HCT116 (cell line): Measurements from ENCODE around the gene RASGRP2. TPM values are rescaled to one million over a fixed set of nuclear protein-coding genes. Genes with fewer than 3 reads are reported as not detected.

ENCODE experiments used
- ATAC-seq: fragments of 200-7000 bp; cut with Tn5 transposase; 2 replicates; pipeline ENCODE4 v1.9.1; 2020; ENCODE audit warnings: mild to moderate bottlenecking, moderate library complexity
- BruUV-seq: library from RNA; stranded (reverse); fragments of 400-500 nt; replicated peaks from 2 replicates; lab custom pipeline; 2021; lab: Mats Ljungman, UMichigan
- CTCF ChIA-PET: fragments of 300-600 bp; sonication (Branson Sonifier 250); formaldehyde crosslinking; loops from one replicate; lab custom pipeline; 2021; ENCODE audit warnings: antibody characterized with exemption; lab: Charles Lee
- POLR2A ChIA-PET: fragments of 300-600, 350-600 bp; sonication (Branson Sonifier 250); formaldehyde crosslinking; loops from one replicate; lab custom pipeline; 2021; ENCODE audit warnings: antibody characterized with exemption; lab: Charles Lee
- RAD21 ChIA-PET, 2 experiments: fragments of 300-600 bp; sonication (Branson Sonifier 250); formaldehyde crosslinking; loops; one replicate each; lab custom pipeline; 2023; ENCODE audit warnings: low total read pairs in 2 of 2; ENCODE audit not compliant: uncharacterized antibody in 2 of 2, unreplicated experiment in 2 of 2, low non-redundant PET in 1 of 2; lab: Charles Lee
- DNase-seq: peaks from one replicate; pipeline ENCODE4 v3.0.0-alpha.2; 2010; ENCODE audit warnings: low read depth, low spot score
- H2AFZ ChIP-seq: fragments of 200-600 bp; shearing (Covaris generic), sonication (generic); 2 replicates; pipeline ENCODE4 v1.6.1; 2017; ENCODE audit warnings: low read depth, mixed run types, mixed read lengths, antibody characterized with exemption, low read length; ENCODE audit not compliant: poor library complexity, severe bottlenecking
- H3K27ac ChIP-seq: 2 replicates; pipeline ENCODE4 v1.5.1; 2012; ENCODE audit warnings: low read depth, low read length
- H3K27me3 ChIP-seq: fragments of 200-600 bp; sonication (generic); 2 replicates; pipeline ENCODE4 v1.6.1; 2016; ENCODE audit warnings: mixed run types, low read length, mixed read lengths; ENCODE audit not compliant: insufficient read depth
- H3K36me3 ChIP-seq, 2 experiments: fragments of 200-500 bp in 1 of 2; fragments of 200-600 bp in 1 of 2; sonication (Bioruptor generic) in 1 of 2; sonication (generic) in 1 of 2; 2 replicates each; pipeline versions ENCODE4 v1.5.1 to v1.6.1; 2014 to 2016; ENCODE audit warnings: low read length in 2 of 2, inconsistent platforms in 1 of 2, mixed read lengths in 1 of 2, mixed run types in 1 of 2; ENCODE audit not compliant: insufficient read depth in 2 of 2, control insufficient read depth in 1 of 2
- H3K4me1 ChIP-seq, 2 experiments: fragments of 200-600 bp in 1 of 2; sonication (generic) in 1 of 2; 2 replicates each; pipeline versions ENCODE4 v1.5.1 to v1.6.1; 2012 to 2017; ENCODE audit warnings: low read length in 2 of 2, inconsistent platforms in 1 of 2, mild to moderate bottlenecking in 1 of 2, mixed read lengths in 1 of 2, mixed run types in 1 of 2, moderate library complexity in 1 of 2; ENCODE audit not compliant: insufficient read depth in 2 of 2, control insufficient read depth in 1 of 2
- H3K4me2 ChIP-seq: fragments of 200-600 bp; sonication (generic); 2 replicates; pipeline ENCODE4 v1.6.1; 2017; ENCODE audit warnings: mixed run types, low read length, mixed read lengths
- H3K4me3 ChIP-seq, 2 experiments: fragments of 200-600 bp in 1 of 2; sonication (generic) in 1 of 2; replicated peaks in 1 of 2; 2 replicates each; pipeline ENCODE4 v1.5.1; 2011 to 2016; ENCODE audit warnings: low read length in 2 of 2, control low read depth in 1 of 2, low read depth in 1 of 2, mild to moderate bottlenecking in 1 of 2, mixed read lengths in 1 of 2, mixed run types in 1 of 2
- H3K79me2 ChIP-seq: fragments of 200-600 bp; sonication (generic); 2 replicates; pipeline ENCODE4 v1.6.1; 2017; ENCODE audit warnings: mild to moderate bottlenecking, mixed run types, low read length, moderate library complexity, mixed read lengths; ENCODE audit not compliant: insufficient read depth
- H3K9ac ChIP-seq: fragments of 200-600 bp; sonication (generic); 2 replicates; pipeline ENCODE4 v1.6.1; 2016; ENCODE audit warnings: low read length, mixed read lengths
- H3K9me2 ChIP-seq: fragments of 200-600 bp; sonication (generic), shearing (Covaris generic); 2 replicates; pipeline ENCODE4 v1.6.1; 2017; ENCODE audit warnings: mixed run types, mild to moderate bottlenecking, moderate library complexity; ENCODE audit not compliant: insufficient read depth
- H3K9me3 ChIP-seq, 2 experiments: fragments of 200-500 bp in 1 of 2; fragments of 200-600 bp in 1 of 2; sonication (Bioruptor generic) in 1 of 2; sonication (generic) in 1 of 2; 2 replicates each; pipeline ENCODE4 v1.6.1; 2014 to 2017; ENCODE audit warnings: low read length in 2 of 2, mixed read lengths in 2 of 2, inconsistent platforms in 1 of 2, low read depth in 1 of 2, mild to moderate bottlenecking in 1 of 2, mixed run types in 1 of 2, moderate library complexity in 1 of 2; ENCODE audit not compliant: control insufficient read depth in 1 of 2, insufficient read depth in 1 of 2
- H4K20me1 ChIP-seq: fragments of 200-600 bp; sonication (generic), shearing (Covaris generic); 2 replicates; pipeline ENCODE4 v1.6.1; 2017; ENCODE audit warnings: mixed run types, mild to moderate bottlenecking, moderate library complexity; ENCODE audit not compliant: insufficient read depth
- ELF1 ChIP-seq: IDR thresholded peaks from 2 replicates; pipeline ENCODE4 v1.6.1; 2012; ENCODE audit warnings: low read depth, borderline replicate concordance
- EZH2 ChIP-seq: fragments of 200-600 bp; sonication (generic); IDR thresholded peaks from 2 replicates; pipeline ENCODE4 v1.6.1; 2017; ENCODE audit warnings: antibody characterized with exemption, mixed run types
- EZH2phosphoT487 ChIP-seq: fragments of 200-600 bp; IDR thresholded peaks from 2 replicates; pipeline ENCODE4 v1.6.1; 2018; ENCODE audit warnings: antibody characterized with exemption, borderline replicate concordance
- JUND ChIP-seq: IDR thresholded peaks from 2 replicates; pipeline ENCODE4 v1.6.1; 2012
- POLR2AphosphoS5 ChIP-seq: IDR thresholded peaks from 2 replicates; pipeline ENCODE4 v1.6.1; 2011; ENCODE audit warnings: mild to moderate bottlenecking, low read depth, low read length, moderate library complexity
- SIN3A ChIP-seq: IDR thresholded peaks from 2 replicates; pipeline ENCODE4 v1.6.1; 2012; ENCODE audit warnings: low read depth
- SP1 ChIP-seq: IDR thresholded peaks from 2 replicates; pipeline ENCODE4 v1.6.1; 2012; ENCODE audit warnings: low read depth
- SRF ChIP-seq: IDR thresholded peaks from 2 replicates; pipeline ENCODE4 v1.6.1; 2012; ENCODE audit warnings: low read depth
- ZNF274 ChIP-seq: fragments of 200-500 bp; sonication (Bioruptor generic); IDR thresholded peaks from 2 replicates; pipeline ENCODE4 v1.6.1; 2014; ENCODE audit warnings: mild to moderate bottlenecking, low read depth, low read length, inconsistent platforms
- intact Hi-C: fragments of 100-400 bp; cut with micrococcal nuclease; formaldehyde crosslinking; loops from 2 replicates; pipeline ENCODE4 v1.10.0; 2022
- total RNA-seq: library from RNA; stranded (reverse); gene quantifications from one replicate; pipeline ENCODE4 v1.2.1, GENCODE V29; 2021; ENCODE audit not compliant: unreplicated experiment
- TF ChIP-seq, protein P1 (sequence below), 3 experiments: fragments of 200-600 bp in 1 of 3; sonication (generic) in 1 of 3; IDR thresholded peaks in 2 of 3; conservative IDR thresholded peaks in 1 of 3; 2 replicates each; pipeline ENCODE4 v1.5.1; 2012 to 2017; ENCODE audit warnings: low read depth in 2 of 3, low read length in 2 of 3, antibody characterized with exemption in 1 of 3, borderline replicate concordance in 1 of 3, control low read depth in 1 of 3, mild to moderate bottlenecking in 1 of 3, mixed read lengths in 1 of 3, mixed run types in 1 of 3, moderate library complexity in 1 of 3; ENCODE audit not compliant: insufficient read depth in 1 of 3
- TF ChIP-seq, protein P2 (sequence below): IDR thresholded peaks from 2 replicates; pipeline ENCODE4 v1.6.1; 2012
- TF ChIP-seq, protein P3 (sequence below): IDR thresholded peaks from 2 replicates; pipeline ENCODE4 v1.6.1; 2012; ENCODE audit warnings: low read depth

Gene RASGRP2
- total RNA-seq, 1 experiment from 2014 or later, result 12.8 TPM

DNA sequence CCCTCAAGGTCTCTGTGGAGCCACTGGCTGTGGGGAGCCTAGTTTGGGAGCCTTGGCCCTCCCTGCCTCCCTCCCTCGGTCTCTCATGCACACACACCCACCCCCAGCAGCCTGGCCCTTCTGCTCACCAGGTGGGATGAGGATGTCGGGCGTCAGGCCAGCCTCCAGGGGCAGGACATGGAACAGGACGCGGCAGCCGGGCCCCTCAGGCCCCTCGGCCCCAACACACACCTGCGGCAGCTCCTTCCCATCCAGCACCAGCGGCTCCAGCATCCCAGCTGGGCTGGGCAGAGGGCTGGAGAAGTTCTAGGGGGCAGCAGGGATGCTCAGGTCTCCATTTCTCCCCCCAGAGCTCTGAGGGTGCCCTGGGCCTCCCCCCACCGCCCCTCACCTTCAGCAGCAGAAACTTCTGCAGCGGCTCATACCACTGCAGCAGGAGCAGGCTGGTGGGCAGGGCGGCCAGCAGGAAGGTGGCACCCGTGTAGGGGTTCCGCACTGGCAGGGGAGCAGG, 47.9 kb upstream of the RASGRP2 start:
- CTCF ChIA-PET, result no interaction called here

More for the DNA sequence above, 47.9 kb upstream of the RASGRP2 start:
- H3K4me1 ChIP-seq, result peaks cover 2 to 4% of the 10 kb centered on the region in 2 experiments; a peak in 2 of 4 replicates
- no peaks in the 10 kb centered on the region for H3K27me3 ChIP-seq
- H3K27ac ChIP-seq, result no peak overlapping the region
- no peaks in the 10 kb centered on the region for H3K9me2 ChIP-seq
- ATAC-seq (no peak), DNase-seq (no peak)
- no peaks in the 10 kb centered on the region for H4K20me1 ChIP-seq
- no peak overlapping the region for H3K4me2 ChIP-seq
- no peaks in the 10 kb centered on the region for H3K79me2 ChIP-seq
- H2AFZ ChIP-seq, result no peak overlapping the region
- H3K36me3 ChIP-seq, result no peaks in the 10 kb centered on the region; a peak in 1 of 4 replicates
- H3K4me3 ChIP-seq, result no peak overlapping the region
- intact Hi-C loops, result no loop called here
- TF ChIP-seq EZH2phosphoT487 (no peak), ZNF274 (no peak), JUND (no peak), SP1 (no peak), ELF1 (no peak), SRF (no peak), POLR2AphosphoS5 (no peak), SIN3A (no peak), EZH2 (no peak)
- TF ChIP-seq, protein P1, sequence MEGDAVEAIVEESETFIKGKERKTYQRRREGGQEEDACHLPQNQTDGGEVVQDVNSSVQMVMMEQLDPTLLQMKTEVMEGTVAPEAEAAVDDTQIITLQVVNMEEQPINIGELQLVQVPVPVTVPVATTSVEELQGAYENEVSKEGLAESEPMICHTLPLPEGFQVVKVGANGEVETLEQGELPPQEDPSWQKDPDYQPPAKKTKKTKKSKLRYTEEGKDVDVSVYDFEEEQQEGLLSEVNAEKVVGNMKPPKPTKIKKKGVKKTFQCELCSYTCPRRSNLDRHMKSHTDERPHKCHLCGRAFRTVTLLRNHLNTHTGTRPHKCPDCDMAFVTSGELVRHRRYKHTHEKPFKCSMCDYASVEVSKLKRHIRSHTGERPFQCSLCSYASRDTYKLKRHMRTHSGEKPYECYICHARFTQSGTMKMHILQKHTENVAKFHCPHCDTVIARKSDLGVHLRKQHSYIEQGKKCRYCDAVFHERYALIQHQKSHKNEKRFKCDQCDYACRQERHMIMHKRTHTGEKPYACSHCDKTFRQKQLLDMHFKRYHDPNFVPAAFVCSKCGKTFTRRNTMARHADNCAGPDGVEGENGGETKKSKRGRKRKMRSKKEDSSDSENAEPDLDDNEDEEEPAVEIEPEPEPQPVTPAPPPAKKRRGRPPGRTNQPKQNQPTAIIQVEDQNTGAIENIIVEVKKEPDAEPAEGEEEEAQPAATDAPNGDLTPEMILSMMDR (IDR thresholded peaks at IDR 0.05 in 2 of 3, conservative IDR thresholded peaks at IDR 0.05 in 1 of 3; ENCODE audit: borderline replicate concordance in 1 of 3, insufficient read depth in 1 of 3, low read depth in 2 of 3, low read length in 2 of 3), result no peak
- TF ChIP-seq, protein P2, sequence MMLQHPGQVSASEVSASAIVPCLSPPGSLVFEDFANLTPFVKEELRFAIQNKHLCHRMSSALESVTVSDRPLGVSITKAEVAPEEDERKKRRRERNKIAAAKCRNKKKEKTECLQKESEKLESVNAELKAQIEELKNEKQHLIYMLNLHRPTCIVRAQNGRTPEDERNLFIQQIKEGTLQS, result no peak
- TF ChIP-seq, protein P3, sequence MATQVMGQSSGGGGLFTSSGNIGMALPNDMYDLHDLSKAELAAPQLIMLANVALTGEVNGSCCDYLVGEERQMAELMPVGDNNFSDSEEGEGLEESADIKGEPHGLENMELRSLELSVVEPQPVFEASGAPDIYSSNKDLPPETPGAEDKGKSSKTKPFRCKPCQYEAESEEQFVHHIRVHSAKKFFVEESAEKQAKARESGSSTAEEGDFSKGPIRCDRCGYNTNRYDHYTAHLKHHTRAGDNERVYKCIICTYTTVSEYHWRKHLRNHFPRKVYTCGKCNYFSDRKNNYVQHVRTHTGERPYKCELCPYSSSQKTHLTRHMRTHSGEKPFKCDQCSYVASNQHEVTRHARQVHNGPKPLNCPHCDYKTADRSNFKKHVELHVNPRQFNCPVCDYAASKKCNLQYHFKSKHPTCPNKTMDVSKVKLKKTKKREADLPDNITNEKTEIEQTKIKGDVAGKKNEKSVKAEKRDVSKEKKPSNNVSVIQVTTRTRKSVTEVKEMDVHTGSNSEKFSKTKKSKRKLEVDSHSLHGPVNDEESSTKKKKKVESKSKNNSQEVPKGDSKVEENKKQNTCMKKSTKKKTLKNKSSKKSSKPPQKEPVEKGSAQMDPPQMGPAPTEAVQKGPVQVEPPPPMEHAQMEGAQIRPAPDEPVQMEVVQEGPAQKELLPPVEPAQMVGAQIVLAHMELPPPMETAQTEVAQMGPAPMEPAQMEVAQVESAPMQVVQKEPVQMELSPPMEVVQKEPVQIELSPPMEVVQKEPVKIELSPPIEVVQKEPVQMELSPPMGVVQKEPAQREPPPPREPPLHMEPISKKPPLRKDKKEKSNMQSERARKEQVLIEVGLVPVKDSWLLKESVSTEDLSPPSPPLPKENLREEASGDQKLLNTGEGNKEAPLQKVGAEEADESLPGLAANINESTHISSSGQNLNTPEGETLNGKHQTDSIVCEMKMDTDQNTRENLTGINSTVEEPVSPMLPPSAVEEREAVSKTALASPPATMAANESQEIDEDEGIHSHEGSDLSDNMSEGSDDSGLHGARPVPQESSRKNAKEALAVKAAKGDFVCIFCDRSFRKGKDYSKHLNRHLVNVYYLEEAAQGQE, result no peak
- BruUV-seq, result no TSS peak
- no peak overlapping the region for H3K9ac ChIP-seq
- H3K9me3 ChIP-seq, result no peaks in the 10 kb centered on the region
- RAD21 ChIA-PET, result no interaction called here
- POLR2A ChIA-PET, result no interaction called here
